ENCODE results near the gene GPR4. TPM values are rescaled to one million over a fixed set of nuclear protein-coding genes. Genes with fewer than 3 reads are reported as not detected.
A peak's percentile ranks its signal among the peaks of the same experiment; 100 is the strongest.

GPR4 gene
- total and polyA plus RNA-seq, 2 of the 8 experiments (the other 6 are each of a cell fraction or from before 2014, with no cell fraction given): 0.19 to 0.39 TPM

DNA sequence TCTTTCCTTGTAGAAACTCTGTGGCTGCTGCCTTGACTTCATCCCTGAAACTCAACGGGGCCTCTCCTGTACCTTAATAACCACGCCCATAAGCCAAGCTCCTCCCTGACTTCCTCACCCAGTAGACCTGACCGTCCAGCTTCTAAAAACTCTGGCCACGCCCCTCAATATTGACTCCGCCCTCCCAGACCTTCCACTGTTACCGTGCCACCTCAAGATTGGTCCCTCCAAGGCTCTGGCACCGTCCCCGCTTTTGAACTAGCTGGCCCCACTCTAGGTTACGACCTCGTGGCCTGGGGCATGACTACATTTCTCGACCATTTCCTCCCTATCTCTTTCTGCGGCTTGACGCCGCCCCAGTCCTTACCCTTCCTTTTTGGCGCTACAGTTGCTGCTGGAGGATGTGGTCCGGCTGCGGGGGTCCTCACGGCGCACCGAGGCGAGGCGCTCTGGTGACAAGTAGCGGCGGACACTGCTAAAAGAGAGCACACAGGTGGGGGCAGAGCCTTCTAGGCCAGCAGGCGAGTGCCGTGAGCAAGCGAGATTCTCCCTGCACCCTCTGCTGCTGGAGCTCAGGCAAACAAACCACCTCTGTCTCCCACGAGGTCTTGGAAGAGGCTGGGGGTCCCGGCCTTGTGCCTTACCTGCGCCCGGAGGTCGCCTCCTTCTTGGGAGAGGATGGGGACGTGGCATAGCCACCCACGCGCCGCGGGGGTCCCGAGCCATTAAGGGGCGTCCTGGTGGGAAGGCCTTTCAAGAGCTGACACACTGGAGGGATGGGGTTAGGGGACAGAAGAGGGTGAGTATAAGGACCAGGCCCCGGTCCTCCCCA lies 39.5 kb upstream of the GPR4 start (continued):
- TF ChIP-seq CTCF (IDR thresholded peaks at IDR 0.05; ENCODE audit: control extremely low read depth in 1 of 3, insufficient read depth in 1 of 3, low read depth in 1 of 3, low read length in 3 of 3): no peak
- no peak for TF ChIP-seq EZH2 (IDR thresholded peaks at IDR 0.05; ENCODE audit: low read depth, low read length, severe bottlenecking)
- TF ChIP-seq RFX5 (IDR thresholded peaks at IDR 0.05; ENCODE audit: borderline replicate concordance, low read depth, low read length): no peak
- no peak for TF ChIP-seq ASH2L (IDR thresholded peaks at IDR 0.05; ENCODE audit: low read length)
- no peak for TF ChIP-seq SP4 (IDR thresholded peaks at IDR 0.05; ENCODE audit: low read length)
- no peak for TF ChIP-seq TEAD4 (IDR thresholded peaks at IDR 0.05; ENCODE audit: low read depth, low read length)
- TF ChIP-seq NANOG (IDR thresholded peaks at IDR 0.05; ENCODE audit: insufficient read depth, low read depth, low read length, poor library complexity, severe bottlenecking): no peak
- TF ChIP-seq CHD2 (IDR thresholded peaks at IDR 0.05; ENCODE audit: low read length): no peak
- TF ChIP-seq MAFK (IDR thresholded peaks at IDR 0.05; ENCODE audit: low read depth, low read length): no peak
- TF ChIP-seq JUND (IDR thresholded peaks at IDR 0.05; ENCODE audit: low read length): no peak
- no peak for TF ChIP-seq RXRA (IDR thresholded peaks at IDR 0.05; ENCODE audit: insufficient read depth, low read depth, low read length)
- TF ChIP-seq BRCA1 (IDR thresholded peaks at IDR 0.05; ENCODE audit: low read depth, low read length): no peak
- TF ChIP-seq CREB1 (IDR thresholded peaks at IDR 0.05): no peak
- no peak for TF ChIP-seq TBP (IDR thresholded peaks at IDR 0.05; ENCODE audit: low read depth, low read length)
- TF ChIP-seq MAX (IDR thresholded peaks at IDR 0.05): peak; percentile 79
- TF ChIP-seq CEBPB (IDR thresholded peaks at IDR 0.05; ENCODE audit: low read depth, low read length): no peak
